ENCODE data around the gene GRIA1. TPM values are rescaled to one million over a fixed set of nuclear protein-coding genes. Genes with fewer than 3 reads are reported as not detected.

The GRIA1 gene
- total RNA-seq, 2 donors from 2014 or later, result 1.2 TPM; not detected in 1

DNA sequence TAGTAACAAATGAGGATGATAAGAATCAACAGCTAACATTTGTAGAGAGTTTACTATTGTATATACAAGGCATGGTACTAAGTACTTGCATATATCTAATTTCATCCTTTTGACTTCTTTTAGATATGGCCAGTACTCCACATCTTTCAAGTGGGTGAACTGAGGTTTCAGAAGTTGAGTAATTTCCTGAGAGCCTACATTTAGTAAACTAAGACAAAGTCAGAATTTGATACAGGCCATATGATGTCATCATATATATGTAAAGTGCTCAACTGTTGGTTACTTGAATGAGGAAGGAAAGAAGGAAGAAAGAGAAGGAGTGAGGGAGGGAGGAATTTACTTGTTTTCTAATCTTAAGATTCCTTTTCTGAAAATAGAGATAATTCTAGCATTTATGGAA is 52.8 kb downstream of the GRIA1 start:
- Mint-ChIP-seq H3K4me3 (no peak overlapping the region), H3K27ac (no peak overlapping the region), H3K27me3 (ENCODE audit: insufficient read depth) (no peaks in the 10 kb centered on the region), H3K9me3 (peaks cover 7% of the 10 kb centered on the region), H3K4me1 (peaks cover 4% of the 10 kb centered on the region), H3K36me3 (ENCODE audit: low read depth) (no peaks in the 10 kb centered on the region)
- no peak overlapping the region for H3K9ac ChIP-seq (ENCODE audit: extremely low read depth, low read length, poor library complexity, severe bottlenecking)
- peaks cover 10% of the 10 kb centered on the region for H3K9me3 ChIP-seq (ENCODE audit: control insufficient read depth, low read length)
- peaks cover 10% of the 10 kb centered on the region for H3K27me3 ChIP-seq (ENCODE audit: control insufficient read depth, insufficient read depth, low read length, poor library complexity, severe bottlenecking)
- peak overlapping the region; percentile 30 for H3K4me3 ChIP-seq (ENCODE audit: low read length)
- TF ChIP-seq, protein P1, sequence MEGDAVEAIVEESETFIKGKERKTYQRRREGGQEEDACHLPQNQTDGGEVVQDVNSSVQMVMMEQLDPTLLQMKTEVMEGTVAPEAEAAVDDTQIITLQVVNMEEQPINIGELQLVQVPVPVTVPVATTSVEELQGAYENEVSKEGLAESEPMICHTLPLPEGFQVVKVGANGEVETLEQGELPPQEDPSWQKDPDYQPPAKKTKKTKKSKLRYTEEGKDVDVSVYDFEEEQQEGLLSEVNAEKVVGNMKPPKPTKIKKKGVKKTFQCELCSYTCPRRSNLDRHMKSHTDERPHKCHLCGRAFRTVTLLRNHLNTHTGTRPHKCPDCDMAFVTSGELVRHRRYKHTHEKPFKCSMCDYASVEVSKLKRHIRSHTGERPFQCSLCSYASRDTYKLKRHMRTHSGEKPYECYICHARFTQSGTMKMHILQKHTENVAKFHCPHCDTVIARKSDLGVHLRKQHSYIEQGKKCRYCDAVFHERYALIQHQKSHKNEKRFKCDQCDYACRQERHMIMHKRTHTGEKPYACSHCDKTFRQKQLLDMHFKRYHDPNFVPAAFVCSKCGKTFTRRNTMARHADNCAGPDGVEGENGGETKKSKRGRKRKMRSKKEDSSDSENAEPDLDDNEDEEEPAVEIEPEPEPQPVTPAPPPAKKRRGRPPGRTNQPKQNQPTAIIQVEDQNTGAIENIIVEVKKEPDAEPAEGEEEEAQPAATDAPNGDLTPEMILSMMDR (conservative IDR thresholded peaks at IDR 0.05), result no peak
- H3K4me1 ChIP-seq (ENCODE audit: control insufficient read depth, insufficient read depth, low read length), result no peaks in the 10 kb centered on the region
- no peaks in the 10 kb centered on the region for H3K36me3 ChIP-seq (ENCODE audit: control insufficient read depth, insufficient read depth, low read length)
- no peak overlapping the region for H3K27ac ChIP-seq (ENCODE audit: low read depth, low read length)
- DNase-seq, result no peak

DNA sequence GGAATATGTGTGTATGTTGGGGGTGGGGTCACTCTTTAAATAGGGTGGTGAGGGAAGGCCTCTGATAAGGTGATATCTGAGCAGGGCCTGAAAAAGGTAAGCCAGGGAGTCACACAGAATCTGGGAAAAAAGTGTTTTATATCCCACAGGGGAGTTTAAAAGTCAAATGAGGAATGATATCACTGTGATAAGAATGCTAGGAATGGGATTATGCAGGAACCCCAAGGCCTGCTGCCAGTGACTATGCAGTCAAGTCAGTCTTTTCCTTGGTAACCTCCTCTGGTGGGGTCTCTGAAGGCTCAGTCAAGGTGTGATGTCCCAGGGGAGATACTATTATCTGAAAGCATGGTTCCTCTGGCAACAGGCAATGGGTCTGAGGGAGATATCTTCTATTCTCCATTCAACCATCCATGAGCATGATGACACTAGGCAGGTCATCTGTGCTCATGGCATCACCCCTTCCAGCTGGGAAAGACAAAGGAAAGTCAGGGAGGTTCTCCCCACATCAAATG is 53.5 kb downstream of the GRIA1 start:
- H3K27ac Mint-ChIP-seq, result no peak overlapping the region
- peaks cover 7% of the 10 kb centered on the region for H3K9me3 Mint-ChIP-seq
- Histone ChIP-seq H3K36me3 (ENCODE audit: control insufficient read depth, insufficient read depth, low read length) (no peaks in the 10 kb centered on the region), H3K4me1 (ENCODE audit: control insufficient read depth, insufficient read depth, low read length) (no peaks in the 10 kb centered on the region), H3K27me3 (ENCODE audit: control insufficient read depth, insufficient read depth, low read length, poor library complexity, severe bottlenecking) (peaks cover 3% of the 10 kb centered on the region), H3K4me3 (ENCODE audit: low read length) (no peak overlapping the region), H3K27ac (ENCODE audit: low read depth, low read length) (no peak overlapping the region), H3K9ac (ENCODE audit: extremely low read depth, low read length, poor library complexity, severe bottlenecking) (no peak overlapping the region), H3K9me3 (ENCODE audit: control insufficient read depth, low read length) (peaks cover 10% of the 10 kb centered on the region)
- TF ChIP-seq, protein P1 (conservative IDR thresholded peaks at IDR 0.05), result no peak
- H3K27me3 Mint-ChIP-seq (ENCODE audit: insufficient read depth), result no peaks in the 10 kb centered on the region
- DNase-seq, result peak; percentile 49
- peaks cover 4% of the 10 kb centered on the region for H3K4me1 Mint-ChIP-seq
- no peak overlapping the region for H3K4me3 Mint-ChIP-seq
- no peaks in the 10 kb centered on the region for H3K36me3 Mint-ChIP-seq (ENCODE audit: low read depth)

DNA sequence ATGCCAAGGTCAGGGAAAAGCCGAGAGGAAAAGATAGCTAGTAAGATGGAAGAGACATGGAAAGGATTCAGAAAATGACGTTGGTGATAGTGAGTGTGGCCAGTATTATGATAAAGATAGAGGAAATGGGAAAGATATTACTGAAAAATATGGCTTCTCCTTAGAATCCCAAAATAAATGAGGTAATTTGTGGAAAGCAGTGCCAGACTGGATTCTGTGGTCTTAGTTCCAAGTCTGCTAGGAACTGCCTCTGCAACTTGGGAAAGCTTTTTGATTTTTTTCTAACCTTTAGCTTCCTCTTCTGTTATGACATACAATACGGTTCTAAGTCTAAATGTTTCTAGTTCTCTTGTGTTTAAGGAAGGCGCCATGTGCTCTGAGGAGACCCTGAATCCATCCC is 54.2 kb downstream of the GRIA1 start:
- Mint-ChIP-seq H3K9me3 (peaks cover 7% of the 10 kb centered on the region), H3K36me3 (ENCODE audit: low read depth) (no peaks in the 10 kb centered on the region), H3K27me3 (ENCODE audit: insufficient read depth) (no peaks in the 10 kb centered on the region), H3K4me1 (peaks cover 4% of the 10 kb centered on the region), H3K4me3 (no peak overlapping the region), H3K27ac (no peak overlapping the region)
- H3K4me1 ChIP-seq (ENCODE audit: control insufficient read depth, insufficient read depth, low read length), result no peaks in the 10 kb centered on the region
- peaks cover 10% of the 10 kb centered on the region for H3K9me3 ChIP-seq (ENCODE audit: control insufficient read depth, low read length)
- 66 to 79% methylated on average over 3 to 4 of the region's 4 CpGs for WGBS, 2 experiments (ENCODE audit: insufficient coverage in 1 of 2, insufficient read length in 1 of 2)
- no peak overlapping the region for H3K9ac ChIP-seq (ENCODE audit: extremely low read depth, low read length, poor library complexity, severe bottlenecking)
- DNase-seq, result no peak
- no peaks in the 10 kb centered on the region for H3K27me3 ChIP-seq (ENCODE audit: control insufficient read depth, insufficient read depth, low read length, poor library complexity, severe bottlenecking)
- H3K36me3 ChIP-seq (ENCODE audit: control insufficient read depth, insufficient read depth, low read length), result no peaks in the 10 kb centered on the region
- no peak overlapping the region for H3K4me3 ChIP-seq (ENCODE audit: low read length)
- no peak overlapping the region for H3K27ac ChIP-seq (ENCODE audit: low read depth, low read length)
- TF ChIP-seq, protein P1 (conservative IDR thresholded peaks at IDR 0.05), result no peak

Measured in endodermal cell (in vitro differentiated cells).